Caco-2 (cell line): ENCODE data around the gene RSPH6A. TPM values are rescaled to one million over a fixed set of nuclear protein-coding genes. Genes with fewer than 3 reads are reported as not detected.

Experiments
- BruUV-seq: library from RNA; stranded (reverse); fragments of 400-500 nt; replicated peaks from 2 replicates; lab custom pipeline; 2021; lab: Mats Ljungman, UMichigan
- CTCF ChIA-PET: fragments of 300-600 bp; sonication (Branson Sonifier 250); formaldehyde crosslinking; loops from one replicate; lab custom pipeline; 2022; ENCODE audit warnings: antibody characterized with exemption; lab: Charles Lee
- POLR2A ChIA-PET: fragments of 300-600 bp; sonication (Branson Sonifier 250); formaldehyde crosslinking; loops from one replicate; lab custom pipeline; 2022; ENCODE audit warnings: antibody characterized with exemption; lab: Charles Lee
- DNase-seq, 2 experiments: peaks; one replicate each; pipeline versions ENCODE4 v3.0.0 to v3.0.0-alpha.2; 2020 to 2022
- H3K27me3 ChIP-seq: replicated peaks from 2 replicates; pipeline ENCODE4 v1.6.0; 2011; ENCODE audit warnings: low read length; ENCODE audit not compliant: control insufficient read depth, insufficient read depth
- H3K36me3 ChIP-seq: 2 replicates; pipeline ENCODE4 v1.5.1; 2011; ENCODE audit warnings: low read length; ENCODE audit not compliant: control insufficient read depth, insufficient read depth
- H3K4me1 ChIP-seq: fragments of 250-450 bp; sonication (Bioruptor Pico); 2 replicates; pipeline ENCODE4 v1.5.1; 2020; ENCODE audit warnings: mild to moderate bottlenecking
- H3K4me3 ChIP-seq: 2 replicates; pipeline ENCODE4 v1.5.1; 2011; ENCODE audit warnings: low read depth, mild to moderate bottlenecking, control low read depth, low read length
- H3K9me3 ChIP-seq: fragments of 250-450 bp; sonication (Bioruptor Pico); 2 replicates; pipeline ENCODE4 v1.5.1; 2020; ENCODE audit warnings: mild to moderate bottlenecking, moderate library complexity
- H3K27ac Mint-ChIP-seq: one replicate; pipeline ENCODE4 v1.8.0; 2022; ENCODE audit warnings: mixed read lengths; ENCODE audit not compliant: unreplicated experiment
- H3K27me3 Mint-ChIP-seq: one replicate; pipeline ENCODE4 v1.8.0; 2022; ENCODE audit warnings: mixed read lengths; ENCODE audit not compliant: insufficient read depth, unreplicated experiment
- H3K36me3 Mint-ChIP-seq: one replicate; pipeline ENCODE4 v1.8.0; 2022; ENCODE audit warnings: mild to moderate bottlenecking, mixed read lengths; ENCODE audit not compliant: insufficient read depth, unreplicated experiment
- H3K4me1 Mint-ChIP-seq: one replicate; pipeline ENCODE4 v1.8.0; 2022; ENCODE audit warnings: low read depth, mixed read lengths; ENCODE audit not compliant: unreplicated experiment
- H3K4me3 Mint-ChIP-seq: one replicate; pipeline ENCODE4 v1.8.0; 2022; ENCODE audit warnings: mild to moderate bottlenecking, moderate library complexity, mixed read lengths; ENCODE audit not compliant: unreplicated experiment
- H3K9me3 Mint-ChIP-seq: one replicate; pipeline ENCODE4 v1.8.0; 2022; ENCODE audit warnings: mixed read lengths; ENCODE audit not compliant: unreplicated experiment
- CTCF ChIP-seq, 2 experiments: fragments of 200-600 bp in 1 of 2; IDR thresholded peaks; 1 replicate in 1 of 2; 2 replicates in 1 of 2; pipeline versions ENCODE4 v1.5.1 to v1.8.0; 2011 to 2022; ENCODE audit warnings: antibody characterized with exemption in 1 of 2, control low read depth in 1 of 2, inconsistent platforms in 1 of 2, low read depth in 1 of 2, low read length in 1 of 2, mild to moderate bottlenecking in 1 of 2, moderate library complexity in 1 of 2; ENCODE audit not compliant: insufficient read depth in 1 of 2, severe bottlenecking in 1 of 2, unreplicated experiment in 1 of 2
- intact Hi-C: fragments of 100-400 bp; cut with micrococcal nuclease; formaldehyde crosslinking; loops from one replicate; pipeline ENCODE4 v1.10.0; 2022; ENCODE audit not compliant: unreplicated experiment
- total RNA-seq: library from RNA; stranded (reverse); gene quantifications from 2 replicates; pipeline ENCODE4 v1.2.3, GENCODE V29; 2022

The RSPH6A gene
- total RNA-seq, 1 experiment from 2014 or later: 0.23 TPM

GRCh38 chr19:45766296-45766868 is 48.7 kb downstream of the RSPH6A start:
- Histone ChIP-seq H3K4me3 (no peak overlapping the region; the same call in 1 of the 2 replicates), H3K4me1 (peaks cover 6% of the 10 kb centered on the region), H3K27me3 (no peaks in the 10 kb centered on the region), H3K9me3 (no peaks in the 10 kb centered on the region), H3K36me3 (no peaks in the 10 kb centered on the region)
- CTCF ChIA-PET: interaction anchor here (0.6 kb wide), 1 partner anchor 85 kb away, joined by 5 read pairs; no protein-coding TSS in a partner anchor
- no peak overlapping the region for H3K27ac Mint-ChIP-seq
- DNase-seq: no peak
- peaks cover 14% of the 10 kb centered on the region for H3K4me1 Mint-ChIP-seq
- intact Hi-C loops: no loop called here
- no TSS peak for BruUV-seq
- TF ChIP-seq CTCF (IDR thresholded peaks at IDR 0.05; ENCODE audit: insufficient read depth in 1 of 2, low read depth in 1 of 2, low read length in 1 of 2, severe bottlenecking in 1 of 2, unreplicated experiment in 1 of 2): no peak
- no peaks in the 10 kb centered on the region for H3K9me3 Mint-ChIP-seq
- POLR2A ChIA-PET: no interaction called here
- H3K4me3 Mint-ChIP-seq: peak overlapping the region; percentile 97
- peaks cover 42% of the 10 kb centered on the region for H3K36me3 Mint-ChIP-seq
- H3K27me3 Mint-ChIP-seq: no peaks in the 10 kb centered on the region

- no peak for DNase-seq
- Histone ChIP-seq H3K9me3 (no peaks in the 10 kb centered on the region), H3K4me1 (peaks cover 6% of the 10 kb centered on the region), H3K4me3 (no peak overlapping the region), H3K27me3 (no peaks in the 10 kb centered on the region), H3K36me3 (no peaks in the 10 kb centered on the region)
- H3K4me3 Mint-ChIP-seq: peak overlapping the region; percentile 59
- ChIA-PET CTCF (no interaction called here), POLR2A (no interaction called here)
- H3K4me1 Mint-ChIP-seq: peaks cover 8% of the 10 kb centered on the region
- intact Hi-C loops: no loop called here
- H3K27ac Mint-ChIP-seq: no peak overlapping the region
- H3K27me3 Mint-ChIP-seq: no peaks in the 10 kb centered on the region
- no peaks in the 10 kb centered on the region for H3K9me3 Mint-ChIP-seq
- no peak for TF ChIP-seq CTCF (IDR thresholded peaks at IDR 0.05; ENCODE audit: insufficient read depth in 1 of 2, low read depth in 1 of 2, low read length in 1 of 2, severe bottlenecking in 1 of 2, unreplicated experiment in 1 of 2)
- peaks cover 37% of the 10 kb centered on the region for H3K36me3 Mint-ChIP-seq
- BruUV-seq: no TSS peak
Observed at GRCh38 chr19:45765702-45766295, 49.3 kb downstream of the RSPH6A start.

GRCh38 chr19:45764945-45765701 is 50.0 kb downstream of the RSPH6A start:
- Histone ChIP-seq H3K4me1 (peaks cover 6% of the 10 kb centered on the region), H3K4me3 (no peak overlapping the region), H3K9me3 (no peaks in the 10 kb centered on the region), H3K36me3 (no peaks in the 10 kb centered on the region), H3K27me3 (no peaks in the 10 kb centered on the region)
- Mint-ChIP-seq H3K4me1 (peaks cover 7% of the 10 kb centered on the region), H3K9me3 (no peaks in the 10 kb centered on the region), H3K27me3 (no peaks in the 10 kb centered on the region), H3K4me3 (peak overlapping the region; percentile 23), H3K36me3 (peaks cover 30% of the 10 kb centered on the region), H3K27ac (peak overlapping the region; percentile 76)
- intact Hi-C loops: no loop called here
- ChIA-PET CTCF (no interaction called here), POLR2A (interaction anchor here (0.6 to 1.1 kb wide), 2 partner anchors 34 to 263 kb away, joined by 4 to 6 read pairs; partner anchors contain the start of gene FBXO46)
- BruUV-seq: TSS peak; percentile 26
- DNase-seq: no peak
- TF ChIP-seq CTCF (IDR thresholded peaks at IDR 0.05; ENCODE audit: insufficient read depth in 1 of 2, low read depth in 1 of 2, low read length in 1 of 2, severe bottlenecking in 1 of 2, unreplicated experiment in 1 of 2): no peak
